ENCODE measurements around the gene INF2.

DNA sequence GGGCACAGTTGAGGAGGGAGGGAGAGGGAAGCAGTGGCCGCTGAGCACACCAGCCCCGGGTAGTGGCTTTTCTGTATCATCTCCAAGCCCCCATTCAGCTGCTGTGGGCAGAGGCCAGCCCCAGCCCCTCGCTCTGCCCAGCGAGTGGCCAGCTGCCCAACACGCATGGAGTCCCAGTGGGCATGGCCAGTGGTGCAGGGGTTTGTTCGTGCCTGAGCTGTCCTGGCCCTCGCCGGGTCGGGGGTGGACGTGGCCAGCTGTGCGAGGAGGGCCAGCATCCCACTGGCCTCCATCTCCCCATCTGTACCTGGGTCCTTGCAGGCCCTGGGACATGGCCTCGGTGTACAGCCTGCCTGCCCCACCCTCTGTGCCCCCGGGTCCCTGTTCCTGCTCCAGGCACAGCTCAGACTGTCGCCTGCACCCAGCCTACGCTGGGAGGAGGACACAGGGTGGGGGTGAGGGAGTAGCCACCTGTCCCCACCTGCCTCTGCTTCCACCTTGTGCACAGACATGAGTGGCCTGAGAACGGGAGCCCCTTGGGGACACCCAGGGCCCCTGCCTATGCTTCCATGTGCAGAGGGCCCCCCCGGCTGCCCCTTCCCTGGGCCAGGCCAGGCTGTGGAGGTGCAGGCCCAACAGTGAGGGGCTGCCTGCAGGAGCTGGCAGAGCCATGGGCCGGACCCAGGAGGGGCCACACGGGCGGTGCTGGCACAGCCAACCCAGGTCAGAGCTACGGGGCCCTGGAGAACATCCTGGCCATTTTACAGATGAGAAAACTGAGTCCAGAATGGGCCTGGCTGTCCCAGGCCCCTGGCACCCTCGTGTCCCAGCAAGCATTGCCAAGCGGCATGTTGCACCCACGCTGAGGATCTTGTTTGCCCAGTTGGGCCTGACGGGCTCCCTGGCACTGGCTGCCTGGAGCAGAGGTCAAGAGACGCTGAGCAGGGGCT is 4.3 kb downstream of the INF2 start:
- no peak for TF ChIP-seq CTCF (IDR thresholded peaks at IDR 0.05)
- no peak for TF ChIP-seq POLR2AphosphoS5 (IDR thresholded peaks at IDR 0.05)

All from esophagus muscularis mucosa (tissue), 3 donors.